ENCODE measurements around the gene AK3. TPM values are rescaled to one million over a fixed set of nuclear protein-coding genes. Genes with fewer than 3 reads are reported as not detected.
A peak's percentile ranks its signal among the peaks of the same experiment; 100 is the strongest.

The AK3 gene
- total and polyA plus RNA-seq, 10 of the 15 experiments (the other 5 are each of a cell fraction or from before 2014, with no cell fraction given), result 14.2 to 86.6 (median 43.9) TPM

DNA sequence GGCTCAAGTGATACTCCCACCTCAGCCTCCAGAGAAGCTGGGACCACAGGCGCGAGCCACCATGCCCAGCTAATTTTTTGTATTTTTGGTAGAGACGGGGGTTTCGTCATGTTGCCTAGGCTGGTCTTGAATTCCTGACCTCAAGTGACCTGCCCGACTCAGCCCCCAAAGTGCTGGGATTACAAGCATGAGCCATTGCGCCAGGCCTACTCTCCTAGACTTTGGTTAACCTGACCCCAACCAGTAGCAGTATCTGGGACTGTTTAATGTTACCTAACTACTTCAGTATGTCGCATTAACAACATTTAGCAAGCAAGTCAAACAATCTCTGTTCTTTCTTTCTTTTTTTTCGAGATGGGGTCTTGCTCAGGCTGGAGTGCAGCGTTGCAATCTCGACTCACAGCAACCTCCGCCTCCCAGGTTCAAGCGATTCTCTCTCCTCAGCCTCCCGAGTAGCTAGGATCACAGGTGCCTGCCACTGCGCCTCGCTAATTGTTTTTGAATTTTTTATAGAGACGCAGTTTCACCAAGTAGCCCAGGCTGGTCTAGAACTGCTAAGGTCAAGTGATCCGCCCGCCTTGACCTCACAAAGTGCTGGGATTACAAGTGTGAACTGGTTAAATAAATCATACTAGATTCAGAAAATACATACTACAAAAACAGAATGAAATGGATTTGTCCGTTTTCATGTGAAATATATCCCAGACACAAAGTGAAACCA, 2.0 kb downstream of the AK3 start:
- WGBS (ENCODE audit: insufficient coverage, insufficient replicate concordance, low lambda C conversion rate, missing lambda C conversion rate), result 93% methylated on average over 19 of the region's 19 CpGs
- RAD21 ChIA-PET (ENCODE audit: unreplicated experiment), result no interaction called here
- Histone ChIP-seq H3K9me3 (replicated peaks; ENCODE audit: control insufficient read depth, insufficient read depth, low read length) (no peaks in the 10 kb centered on the region; the same call in 2 of the 3 replicates), H3K9ac (ENCODE audit: control insufficient read depth, insufficient read depth, low read length) (peak overlapping the region; percentile 78), H3K27ac (ENCODE audit: control insufficient read depth, insufficient read depth) (no peak overlapping the region; the same call in 1 of the 2 replicates), H2AFZ (ENCODE audit: control insufficient read depth, low read depth, low read length) (no peak overlapping the region), H3K4me3 (peak overlapping the region; percentile 92), H3K4me2 (ENCODE audit: control insufficient read depth, insufficient read depth) (peak overlapping the region; percentile 88), H3K27me3 (replicated peaks in 1 of 2; ENCODE audit: control insufficient read depth in 2 of 2, insufficient read depth in 2 of 2, low read length in 1 of 2) (no peaks in the 10 kb centered on the region), H3K79me2 (ENCODE audit: control insufficient read depth, insufficient read depth, low read length) (peaks cover 63% of the 10 kb centered on the region), H3K36me3 (ENCODE audit: control insufficient read depth in 2 of 2, insufficient read depth in 2 of 2, low read length in 1 of 2) (no peaks in the 10 kb centered on the region), H3K4me1 (ENCODE audit: control insufficient read depth, insufficient read depth, low read length) (peaks cover 8% of the 10 kb centered on the region), H4K20me1 (ENCODE audit: control insufficient read depth, insufficient read depth) (no peaks in the 10 kb centered on the region)
- DNase-seq (ENCODE audit: low read depth, low spot score) (no peak), ATAC-seq (no peak), FAIRE-seq (no peak)
- TF ChIP-seq EZH2 (IDR thresholded peaks at IDR 0.05; ENCODE audit: borderline replicate concordance, control insufficient read depth, low read depth, low read length), result no peak
- no peak for TF ChIP-seq ZNF217 (IDR thresholded peaks at IDR 0.05)
- no peak for TF ChIP-seq GATAD2B (conservative IDR thresholded peaks at IDR 0.05; ENCODE audit: low read depth)
- TF ChIP-seq, protein P1, sequence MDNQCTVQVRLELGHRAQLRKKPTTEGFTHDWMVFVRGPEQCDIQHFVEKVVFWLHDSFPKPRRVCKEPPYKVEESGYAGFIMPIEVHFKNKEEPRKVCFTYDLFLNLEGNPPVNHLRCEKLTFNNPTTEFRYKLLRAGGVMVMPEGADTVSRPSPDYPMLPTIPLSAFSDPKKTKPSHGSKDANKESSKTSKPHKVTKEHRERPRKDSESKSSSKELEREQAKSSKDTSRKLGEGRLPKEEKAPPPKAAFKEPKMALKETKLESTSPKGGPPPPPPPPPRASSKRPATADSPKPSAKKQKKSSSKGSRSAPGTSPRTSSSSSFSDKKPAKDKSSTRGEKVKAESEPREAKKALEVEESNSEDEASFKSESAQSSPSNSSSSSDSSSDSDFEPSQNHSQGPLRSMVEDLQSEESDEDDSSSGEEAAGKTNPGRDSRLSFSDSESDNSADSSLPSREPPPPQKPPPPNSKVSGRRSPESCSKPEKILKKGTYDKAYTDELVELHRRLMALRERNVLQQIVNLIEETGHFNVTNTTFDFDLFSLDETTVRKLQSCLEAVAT (IDR thresholded peaks at IDR 0.05), result peak; percentile 84
- no peak for TF ChIP-seq CHD2 (IDR thresholded peaks at IDR 0.05; ENCODE audit: borderline replicate concordance, low read depth, low read length)
- in situ Hi-C loops (cut with MboI), result no loop called here
- POLR2A ChIA-PET, result no interaction called here
- SMC1A ChIA-PET (ENCODE audit: uncharacterized antibody, unreplicated experiment), result interaction anchor here (1.4 to 1.6 kb wide), 2 partner anchors 23 to 30 kb away, joined by 3 read pairs; no protein-coding TSS in a partner anchor
- no TSS peak for BruUV-seq (replicated peaks)
- CTCF ChIA-PET, result interaction anchor here (1.3 kb wide), 1 partner anchor 11 kb away, joined by 5 read pairs; no protein-coding TSS in a partner anchor
- intact Hi-C loops (cut with micrococcal nuclease; ENCODE audit: unreplicated experiment), result no loop called here
